ENCODE measurements around the gene USP35.
A peak's percentile ranks its signal among the peaks of the same experiment; 100 is the strongest.
"Not testable (repeated sequence)": the region's sequence is repeated elsewhere in the genome, so short reads cannot be mapped to it uniquely, and the experiment has no call there.

USP35 gene

GRCh38 chr11:78168539-78169477 is 19.9 kb upstream of the USP35 start:
- no peak for DNase-seq

- DNase-seq, result no peak
These were observed 18.3 kb upstream of the USP35 start for GRCh38 chr11:78170413-78170812.

GRCh38 chr11:78170874-78171549 is 17.7 kb upstream of the USP35 start:
- no peak for DNase-seq

- DNase-seq, result no peak
These were observed 16.8 kb upstream of the USP35 start for GRCh38 chr11:78171951-78172350.

- DNase-seq, result not testable (repeated sequence)
These were observed 12.9 kb upstream of the USP35 start for GRCh38 chr11:78175862-78176261.

- no peak for DNase-seq
These were observed 12.0 kb upstream of the USP35 start for GRCh38 chr11:78176605-78177141.

GRCh38 chr11:78177216-78177615 is 11.5 kb upstream of the USP35 start:
- no peak for DNase-seq

GRCh38 chr11:78179459-78180071 is 9.2 kb upstream of the USP35 start:
- DNase-seq, result no peak

GRCh38 chr11:78180751-78181150 is 8.0 kb upstream of the USP35 start:
- DNase-seq, result no peak

- DNase-seq, result no peak
These were observed 7.5 kb upstream of the USP35 start for GRCh38 chr11:78181185-78181584.

- peak; percentile 25 for DNase-seq
These were observed 1.1 kb upstream of the USP35 start for GRCh38 chr11:78187366-78188285.

- no peak for DNase-seq
These were observed 530 bp downstream of the USP35 start for GRCh38 chr11:78189174-78189724.

GRCh38 chr11:78189851-78190250 is 1.1 kb downstream of the USP35 start:
- no peak for DNase-seq

GRCh38 chr11:78190374-78190773 is 1.7 kb downstream of the USP35 start:
- DNase-seq, result no peak

GRCh38 chr11:78190871-78191538 is 2.3 kb downstream of the USP35 start:
- no peak for DNase-seq

- no peak for DNase-seq
These were observed 3.6 kb downstream of the USP35 start for GRCh38 chr11:78192223-78192719.

GRCh38 chr11:78192911-78193351 is 4.2 kb downstream of the USP35 start:
- DNase-seq, result no peak

GRCh38 chr11:78193806-78194205 is 5.1 kb downstream of the USP35 start:
- no peak for DNase-seq

- no peak for DNase-seq
These were observed 5.8 kb downstream of the USP35 start for GRCh38 chr11:78194490-78194889.

GRCh38 chr11:78195917-78196560 is 7.3 kb downstream of the USP35 start:
- DNase-seq, result no peak

- no peak for DNase-seq
These were observed 8.0 kb downstream of the USP35 start for GRCh38 chr11:78196661-78197091.

All from GF-D8 (cell line).